ENCODE data around the gene SLC28A1. TPM values are rescaled to one million over a fixed set of nuclear protein-coding genes. Genes with fewer than 3 reads are reported as not detected.
A peak's percentile ranks its signal among the peaks of the same experiment; 100 is the strongest.

SLC28A1 gene

DNA sequence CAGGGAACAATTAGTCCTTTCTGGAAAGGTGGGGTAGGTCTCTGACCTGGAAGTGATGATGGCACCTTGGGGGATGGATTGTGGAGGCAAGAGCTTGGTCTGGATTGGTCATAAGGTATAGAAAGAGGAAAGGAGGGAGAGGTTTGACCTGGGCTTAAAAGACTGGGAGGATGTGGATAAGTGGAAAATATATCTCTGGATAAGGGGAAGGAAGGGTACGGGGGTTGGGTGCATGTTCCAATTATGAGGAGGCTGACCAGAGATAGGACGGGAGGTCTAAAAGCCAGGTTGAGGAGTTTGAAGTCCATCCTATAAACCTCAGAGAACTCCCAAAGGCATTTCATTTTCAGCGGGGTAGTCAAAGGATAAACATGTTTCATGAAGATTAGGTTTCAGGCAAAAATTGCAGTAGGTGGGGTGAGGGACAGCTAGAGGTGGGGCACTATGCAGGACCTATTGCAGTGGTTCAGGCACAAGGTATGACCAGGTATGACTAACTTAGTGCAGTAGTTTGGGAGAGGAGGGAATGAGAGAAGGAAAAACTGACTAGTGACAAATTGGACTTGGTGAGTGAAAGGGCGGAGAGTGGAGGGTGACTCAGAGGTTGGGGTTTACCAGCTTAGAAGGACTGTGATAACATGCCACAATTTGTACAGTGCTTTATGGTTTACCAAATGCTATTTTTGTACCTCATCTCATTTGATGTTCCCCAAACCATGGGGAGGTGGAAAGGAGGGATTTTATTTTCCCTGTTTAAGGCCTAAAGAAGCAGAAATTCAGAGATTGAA lies 107.9 kb downstream of the SLC28A1 start:
- peak overlapping the region; percentile 46 for H3K4me2 ChIP-seq (ENCODE audit: low read length)
- peaks cover 10% of the 10 kb centered on the region for H3K4me1 ChIP-seq (ENCODE audit: control insufficient read depth, insufficient read depth, low read length)
- H3K9ac ChIP-seq (ENCODE audit: low read depth, low read length), result no peak overlapping the region
- H3K27me3 ChIP-seq (ENCODE audit: control insufficient read depth, insufficient read depth, low read length), result no peaks in the 10 kb centered on the region
- no peaks in the 10 kb centered on the region for H3K36me3 ChIP-seq (ENCODE audit: insufficient read depth, low read length)
- H3K4me3 ChIP-seq (ENCODE audit: low read length), result no peak overlapping the region
- no peaks in the 10 kb centered on the region for H3K9me3 ChIP-seq (replicated peaks; ENCODE audit: low read length)

Small RNAs within 50 kb of the gene (small RNA-seq; reads per million reads assigned to genes)
- not detected for gene RF00402
- gene RNU6-339P, result not detected
- gene RNU6-796P, result not detected
